Measurements from ENCODE around the gene RIPK4. TPM values are rescaled to one million over a fixed set of nuclear protein-coding genes. Genes with fewer than 3 reads are reported as not detected.

The RIPK4 gene
- total RNA-seq, 1 experiment from 2014 or later: 67.4 TPM

DNA sequence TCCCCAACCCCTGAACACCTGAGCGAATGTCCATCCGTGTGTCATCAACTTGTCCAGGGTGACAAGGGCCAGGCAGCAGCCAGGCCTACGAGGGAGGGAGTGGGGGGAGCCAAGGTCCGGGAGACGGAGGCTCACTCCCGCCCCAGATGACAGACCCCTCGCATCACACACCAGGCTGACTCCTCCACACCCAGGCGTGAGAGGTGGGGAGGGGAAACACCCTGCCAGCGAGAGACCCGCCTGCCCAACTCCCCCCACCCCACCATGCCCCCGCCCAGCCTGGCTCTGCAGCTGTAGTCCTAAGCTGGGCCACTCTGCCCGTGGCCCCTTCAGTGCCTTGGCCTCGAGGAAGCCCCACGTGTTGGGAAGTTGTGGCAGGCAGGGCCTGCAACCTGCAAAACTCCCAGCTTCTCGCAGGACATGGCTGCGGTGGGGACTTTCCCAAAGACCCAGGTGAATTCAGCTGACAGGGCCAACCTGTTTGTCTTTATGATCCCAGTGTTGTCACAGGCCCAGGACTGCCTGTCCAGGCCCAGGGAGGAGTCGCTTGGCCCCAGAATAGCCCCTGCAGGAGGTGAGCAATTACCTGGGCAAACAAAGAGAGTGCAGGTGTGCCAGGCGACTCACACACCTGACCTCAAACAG is 62.9 kb downstream of the RIPK4 start:
- ATAC-seq: no peak
- POLR2A ChIA-PET: no interaction called here

DNA sequence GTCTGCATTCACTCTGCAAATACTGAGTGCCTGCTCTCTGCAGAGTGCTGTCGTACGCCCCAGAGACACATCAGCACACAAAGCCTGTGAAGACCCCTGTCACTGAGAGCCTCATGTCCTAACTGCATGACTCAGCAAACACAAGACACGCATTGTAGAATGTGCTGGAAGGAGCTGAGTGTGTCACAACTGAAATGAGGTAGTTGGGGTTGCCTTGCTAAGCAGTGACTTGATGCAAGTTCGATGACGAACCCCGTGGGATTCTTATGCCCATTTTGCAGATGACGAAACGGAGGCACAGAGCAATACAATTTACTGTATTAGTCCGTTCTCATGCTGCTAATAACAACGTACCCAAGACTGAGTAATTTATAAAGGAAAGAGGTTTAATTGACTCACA is 65.1 kb downstream of the RIPK4 start:
- no TSS peak for BruUV-seq (replicated peaks)

More for the DNA sequence above, 62.9 kb downstream of the RIPK4 start:
- Histone ChIP-seq H3K36me3 (ENCODE audit: control insufficient read depth, insufficient read depth, low read length) (no peaks in the 10 kb centered on the region), H3K9me3 (ENCODE audit: control insufficient read depth, insufficient read depth, low read depth, low read length) (no peaks in the 10 kb centered on the region), H3K27ac (ENCODE audit: low read length) (no peak overlapping the region; the same call in 1 of the 2 replicates), H3K4me3 (ENCODE audit: low read depth in 2 of 2, low read length in 2 of 2) (no peak overlapping the region), H3K4me1 (ENCODE audit: control insufficient read depth, insufficient read depth, low read length) (peaks cover 10% of the 10 kb centered on the region), H3K27me3 (ENCODE audit: control insufficient read depth, insufficient read depth, low read length) (no peaks in the 10 kb centered on the region)
- CTCF ChIA-PET: no interaction called here
- no peak for DNase-seq (ENCODE audit: low read depth, low spot score)
- intact Hi-C loops (cut with micrococcal nuclease; ENCODE audit: unreplicated experiment): no loop called here
- in situ Hi-C loops (cut with HindIII; ENCODE audit: low pct_unique_long_range_greater_than_20kb, low sequenced_read_pairs): no loop called here
- BruUV-seq (replicated peaks): no TSS peak
- TF ChIP-seq, protein P1, sequence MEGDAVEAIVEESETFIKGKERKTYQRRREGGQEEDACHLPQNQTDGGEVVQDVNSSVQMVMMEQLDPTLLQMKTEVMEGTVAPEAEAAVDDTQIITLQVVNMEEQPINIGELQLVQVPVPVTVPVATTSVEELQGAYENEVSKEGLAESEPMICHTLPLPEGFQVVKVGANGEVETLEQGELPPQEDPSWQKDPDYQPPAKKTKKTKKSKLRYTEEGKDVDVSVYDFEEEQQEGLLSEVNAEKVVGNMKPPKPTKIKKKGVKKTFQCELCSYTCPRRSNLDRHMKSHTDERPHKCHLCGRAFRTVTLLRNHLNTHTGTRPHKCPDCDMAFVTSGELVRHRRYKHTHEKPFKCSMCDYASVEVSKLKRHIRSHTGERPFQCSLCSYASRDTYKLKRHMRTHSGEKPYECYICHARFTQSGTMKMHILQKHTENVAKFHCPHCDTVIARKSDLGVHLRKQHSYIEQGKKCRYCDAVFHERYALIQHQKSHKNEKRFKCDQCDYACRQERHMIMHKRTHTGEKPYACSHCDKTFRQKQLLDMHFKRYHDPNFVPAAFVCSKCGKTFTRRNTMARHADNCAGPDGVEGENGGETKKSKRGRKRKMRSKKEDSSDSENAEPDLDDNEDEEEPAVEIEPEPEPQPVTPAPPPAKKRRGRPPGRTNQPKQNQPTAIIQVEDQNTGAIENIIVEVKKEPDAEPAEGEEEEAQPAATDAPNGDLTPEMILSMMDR (IDR thresholded peaks at IDR 0.05): no peak
- TF ChIP-seq TCF7L2 (IDR thresholded peaks at IDR 0.05; ENCODE audit: low read depth, low read length): no peak

More for the DNA sequence above, 65.1 kb downstream of the RIPK4 start:
- Histone ChIP-seq H3K27ac (ENCODE audit: low read length) (0 out of 2 replicates have a peak overlapping the region, but pooled peaks have one; percentile 29), H3K27me3 (ENCODE audit: control insufficient read depth, insufficient read depth, low read length) (no peaks in the 10 kb centered on the region), H3K9me3 (ENCODE audit: control insufficient read depth, insufficient read depth, low read depth, low read length) (no peaks in the 10 kb centered on the region), H3K36me3 (ENCODE audit: control insufficient read depth, insufficient read depth, low read length) (no peaks in the 10 kb centered on the region), H3K4me3 (ENCODE audit: low read depth in 2 of 2, low read length in 2 of 2) (no peak overlapping the region), H3K4me1 (ENCODE audit: control insufficient read depth, insufficient read depth, low read length) (no peaks in the 10 kb centered on the region; the same call in none of the 2 replicates)
- in situ Hi-C loops (cut with HindIII; ENCODE audit: low pct_unique_long_range_greater_than_20kb, low sequenced_read_pairs): no loop called here
- TF ChIP-seq SIN3A (IDR thresholded peaks at IDR 0.05; ENCODE audit: borderline replicate concordance, insufficient read depth, low read depth, low read length) (no peak), TCF7L2 (IDR thresholded peaks at IDR 0.05; ENCODE audit: low read depth, low read length) (no peak), POLR2AphosphoS5 (IDR thresholded peaks at IDR 0.05; ENCODE audit: low read depth, low read length) (no peak)
- TF ChIP-seq, protein P2, sequence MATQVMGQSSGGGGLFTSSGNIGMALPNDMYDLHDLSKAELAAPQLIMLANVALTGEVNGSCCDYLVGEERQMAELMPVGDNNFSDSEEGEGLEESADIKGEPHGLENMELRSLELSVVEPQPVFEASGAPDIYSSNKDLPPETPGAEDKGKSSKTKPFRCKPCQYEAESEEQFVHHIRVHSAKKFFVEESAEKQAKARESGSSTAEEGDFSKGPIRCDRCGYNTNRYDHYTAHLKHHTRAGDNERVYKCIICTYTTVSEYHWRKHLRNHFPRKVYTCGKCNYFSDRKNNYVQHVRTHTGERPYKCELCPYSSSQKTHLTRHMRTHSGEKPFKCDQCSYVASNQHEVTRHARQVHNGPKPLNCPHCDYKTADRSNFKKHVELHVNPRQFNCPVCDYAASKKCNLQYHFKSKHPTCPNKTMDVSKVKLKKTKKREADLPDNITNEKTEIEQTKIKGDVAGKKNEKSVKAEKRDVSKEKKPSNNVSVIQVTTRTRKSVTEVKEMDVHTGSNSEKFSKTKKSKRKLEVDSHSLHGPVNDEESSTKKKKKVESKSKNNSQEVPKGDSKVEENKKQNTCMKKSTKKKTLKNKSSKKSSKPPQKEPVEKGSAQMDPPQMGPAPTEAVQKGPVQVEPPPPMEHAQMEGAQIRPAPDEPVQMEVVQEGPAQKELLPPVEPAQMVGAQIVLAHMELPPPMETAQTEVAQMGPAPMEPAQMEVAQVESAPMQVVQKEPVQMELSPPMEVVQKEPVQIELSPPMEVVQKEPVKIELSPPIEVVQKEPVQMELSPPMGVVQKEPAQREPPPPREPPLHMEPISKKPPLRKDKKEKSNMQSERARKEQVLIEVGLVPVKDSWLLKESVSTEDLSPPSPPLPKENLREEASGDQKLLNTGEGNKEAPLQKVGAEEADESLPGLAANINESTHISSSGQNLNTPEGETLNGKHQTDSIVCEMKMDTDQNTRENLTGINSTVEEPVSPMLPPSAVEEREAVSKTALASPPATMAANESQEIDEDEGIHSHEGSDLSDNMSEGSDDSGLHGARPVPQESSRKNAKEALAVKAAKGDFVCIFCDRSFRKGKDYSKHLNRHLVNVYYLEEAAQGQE (IDR thresholded peaks at IDR 0.05; ENCODE audit: insufficient read depth in 1 of 2, low read depth in 2 of 2, low read length in 1 of 2): no peak
- TF ChIP-seq, protein P1 (IDR thresholded peaks at IDR 0.05): no peak
- ATAC-seq (no peak), DNase-seq (ENCODE audit: low read depth, low spot score) (no peak)
- POLR2A ChIA-PET: no interaction called here
- CTCF ChIA-PET: no interaction called here
- intact Hi-C loops (cut with micrococcal nuclease; ENCODE audit: unreplicated experiment): no loop called here

Data from Panc1 (cell line).